Measurements from ENCODE around the gene SMU1. TPM values are rescaled to one million over a fixed set of nuclear protein-coding genes. Genes with fewer than 3 reads are reported as not detected.
A peak's percentile ranks its signal among the peaks of the same experiment; 100 is the strongest.

Gene SMU1
- total and polyA plus RNA-seq, 2 donors from 2014 or later: 12.8 to 22.0 TPM

DNA sequence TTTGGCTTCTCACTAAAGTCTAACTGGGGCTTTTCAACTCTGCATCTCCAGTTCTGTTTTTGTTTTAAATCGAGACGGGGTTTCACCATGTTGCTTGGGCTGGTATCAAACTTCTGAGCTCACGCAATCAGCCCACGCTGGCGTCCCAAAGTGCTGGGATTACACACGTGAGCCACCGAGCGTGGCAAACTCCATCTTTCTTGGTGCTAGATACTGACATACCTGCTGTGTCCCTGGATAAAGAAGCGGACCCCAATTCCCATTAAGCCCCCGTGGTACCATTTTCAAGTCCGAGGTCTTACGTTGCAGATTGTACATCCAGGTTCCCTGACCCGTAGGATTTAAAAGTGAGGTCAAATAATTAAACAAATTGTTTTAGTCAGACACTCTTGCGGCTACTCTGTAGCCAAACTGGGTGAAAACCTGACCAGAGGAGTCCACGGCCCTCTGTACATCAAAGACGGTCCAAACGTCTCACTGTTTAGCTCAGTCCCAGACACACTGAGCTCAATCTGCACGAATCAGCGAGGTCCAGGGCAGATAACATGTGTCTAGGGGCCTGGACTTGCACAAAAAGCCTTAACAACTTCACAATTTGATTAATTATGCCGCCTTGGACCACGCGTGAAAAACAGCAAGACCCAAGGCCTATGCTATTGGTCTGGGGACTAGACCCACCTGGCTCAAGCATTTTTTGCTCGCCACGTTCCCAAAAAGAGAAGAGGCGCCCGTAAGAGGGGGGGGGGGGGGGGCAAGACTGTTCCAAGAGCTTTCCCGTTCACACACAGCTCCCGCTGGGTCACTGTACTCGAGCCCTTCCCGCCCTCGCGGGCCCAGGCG, 52.1 kb downstream of the SMU1 start:
- DNase-seq: peak in 3 of 5 donors; percentile 33 to 67 (median 57)
- Histone ChIP-seq H3K9ac (ENCODE audit: low read length in 3 of 3) (peak overlapping the region; percentile 83 to 99 (median 92)), H3K9me3 (ENCODE audit: control insufficient read depth in 2 of 3, insufficient read depth in 1 of 3, low read length in 3 of 3) (no peaks in the 10 kb centered on the region), H3K4me1 (ENCODE audit: control insufficient read depth in 2 of 3, insufficient read depth in 2 of 3, low read depth in 1 of 3, low read length in 3 of 3) (peaks cover 0 to 17% (median 16%) of the 10 kb centered on the region in 3 donors), H3K27ac (ENCODE audit: low read depth in 2 of 2, low read length in 2 of 2) (peak overlapping the region; percentile 100), H3K27me3 (ENCODE audit: control insufficient read depth, insufficient read depth, low read length) (no peaks in the 10 kb centered on the region), H3K36me3 (ENCODE audit: control insufficient read depth in 2 of 3, insufficient read depth in 3 of 3, low read length in 3 of 3) (peaks cover 2 to 10% (median 3%) of the 10 kb centered on the region in 3 donors), H3K4me3 (ENCODE audit: low read length in 3 of 3) (peak overlapping the region; percentile 76 to 94 (median 89))
- no peak for FAIRE-seq
- intact Hi-C loops (cut with DNase I): no loop called here
- TF ChIP-seq, protein P1, sequence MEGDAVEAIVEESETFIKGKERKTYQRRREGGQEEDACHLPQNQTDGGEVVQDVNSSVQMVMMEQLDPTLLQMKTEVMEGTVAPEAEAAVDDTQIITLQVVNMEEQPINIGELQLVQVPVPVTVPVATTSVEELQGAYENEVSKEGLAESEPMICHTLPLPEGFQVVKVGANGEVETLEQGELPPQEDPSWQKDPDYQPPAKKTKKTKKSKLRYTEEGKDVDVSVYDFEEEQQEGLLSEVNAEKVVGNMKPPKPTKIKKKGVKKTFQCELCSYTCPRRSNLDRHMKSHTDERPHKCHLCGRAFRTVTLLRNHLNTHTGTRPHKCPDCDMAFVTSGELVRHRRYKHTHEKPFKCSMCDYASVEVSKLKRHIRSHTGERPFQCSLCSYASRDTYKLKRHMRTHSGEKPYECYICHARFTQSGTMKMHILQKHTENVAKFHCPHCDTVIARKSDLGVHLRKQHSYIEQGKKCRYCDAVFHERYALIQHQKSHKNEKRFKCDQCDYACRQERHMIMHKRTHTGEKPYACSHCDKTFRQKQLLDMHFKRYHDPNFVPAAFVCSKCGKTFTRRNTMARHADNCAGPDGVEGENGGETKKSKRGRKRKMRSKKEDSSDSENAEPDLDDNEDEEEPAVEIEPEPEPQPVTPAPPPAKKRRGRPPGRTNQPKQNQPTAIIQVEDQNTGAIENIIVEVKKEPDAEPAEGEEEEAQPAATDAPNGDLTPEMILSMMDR (IDR thresholded peaks at IDR 0.05; ENCODE audit: borderline replicate concordance, extremely low read depth, insufficient read depth): no peak

GRCh38 chr9:33023661-33024060, 52.8 kb downstream of the SMU1 start:
- H3K36me3 ChIP-seq (ENCODE audit: control insufficient read depth in 2 of 3, insufficient read depth in 3 of 3, low read length in 3 of 3): peaks cover under 1 to 5% (median 1%) of the 10 kb centered on the region in 3 donors
- no peak for FAIRE-seq
- no peak for DNase-seq
- H3K27ac ChIP-seq (ENCODE audit: low read depth in 2 of 2, low read length in 2 of 2): peak overlapping the region in 1 of 2 donors; percentile 100
- H3K27me3 ChIP-seq (ENCODE audit: control insufficient read depth, insufficient read depth, low read length): no peaks in the 10 kb centered on the region
- H3K9ac ChIP-seq (ENCODE audit: low read length in 3 of 3): peak overlapping the region in 2 of 3 donors; percentile 83 to 99
- H3K4me3 ChIP-seq (ENCODE audit: low read length in 3 of 3): peak overlapping the region; percentile 76 to 94 (median 89)
- H3K4me1 ChIP-seq (ENCODE audit: control insufficient read depth in 2 of 3, insufficient read depth in 2 of 3, low read depth in 1 of 3, low read length in 3 of 3): peaks cover 0 to 10% (median 9%) of the 10 kb centered on the region in 3 donors
- no peaks in the 10 kb centered on the region for H3K9me3 ChIP-seq (ENCODE audit: control insufficient read depth in 2 of 3, insufficient read depth in 1 of 3, low read length in 3 of 3)
- intact Hi-C loops (cut with DNase I): no loop called here
- TF ChIP-seq, protein P1 (IDR thresholded peaks at IDR 0.05; ENCODE audit: borderline replicate concordance, extremely low read depth, insufficient read depth): no peak

DNA sequence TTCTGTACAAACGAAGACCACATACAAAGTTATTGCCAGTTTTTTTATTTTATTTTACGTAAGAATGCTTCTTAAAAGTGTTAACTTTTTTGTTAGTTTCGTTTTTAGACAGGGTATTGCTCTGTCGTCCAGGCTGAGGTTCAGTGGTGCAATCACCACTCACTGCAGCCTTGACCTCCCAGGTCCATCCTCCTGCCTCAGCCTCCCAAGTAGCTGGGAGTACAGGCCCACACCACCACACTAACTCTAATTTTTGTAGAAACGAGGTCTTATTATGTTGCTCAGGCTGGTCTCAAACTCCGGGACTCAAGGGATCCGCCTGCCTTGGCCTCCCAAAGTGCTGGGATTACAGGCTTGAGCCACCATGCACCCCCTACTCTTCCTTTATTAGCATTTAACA, 53.7 kb downstream of the SMU1 start:
- no peak for DNase-seq
- peaks cover 0 to 9% (median 7%) of the 10 kb centered on the region in 3 donors for H3K4me1 ChIP-seq (ENCODE audit: control insufficient read depth in 2 of 3, insufficient read depth in 2 of 3, low read depth in 1 of 3, low read length in 3 of 3)
- H3K36me3 ChIP-seq (ENCODE audit: control insufficient read depth in 2 of 3, insufficient read depth in 3 of 3, low read length in 3 of 3): peaks cover 0 to 4% (median 0%) of the 10 kb centered on the region in 3 donors
- no peak overlapping the region for H3K9ac ChIP-seq (ENCODE audit: low read length in 3 of 3)
- intact Hi-C loops (cut with DNase I): no loop called here
- H3K4me3 ChIP-seq (ENCODE audit: low read length in 3 of 3): no peak overlapping the region
- no peaks in the 10 kb centered on the region for H3K9me3 ChIP-seq (ENCODE audit: control insufficient read depth in 2 of 3, insufficient read depth in 1 of 3, low read length in 3 of 3)
- no peaks in the 10 kb centered on the region for H3K27me3 ChIP-seq (ENCODE audit: control insufficient read depth, insufficient read depth, low read length)
- TF ChIP-seq, protein P1 (IDR thresholded peaks at IDR 0.05; ENCODE audit: borderline replicate concordance, extremely low read depth, insufficient read depth): no peak
- H3K27ac ChIP-seq (ENCODE audit: low read depth in 2 of 2, low read length in 2 of 2): no peak overlapping the region
- no peak for FAIRE-seq

Measured in kidney (tissue), 14 donors.